HUES64 (cell line): ENCODE measurements around the gene SECTM1. TPM values are rescaled to one million over a fixed set of nuclear protein-coding genes. Genes with fewer than 3 reads are reported as not detected.
"Not testable (repeated sequence)": the region's sequence is repeated elsewhere in the genome, so short reads cannot be mapped to it uniquely, and the experiment has no call there.

Experiments used
- H3K27ac ChIP-seq: 2 replicates; pipeline ENCODE4 v1.7.0; 2013; ENCODE audit warnings: low read depth, low read length, inconsistent platforms
- H3K27me3 ChIP-seq: 2 replicates; pipeline ENCODE4 v1.6.1; 2013; ENCODE audit warnings: mild to moderate bottlenecking, low read length; ENCODE audit not compliant: insufficient read depth
- H3K36me3 ChIP-seq: 2 replicates; pipeline ENCODE4 v1.6.1; 2013; ENCODE audit warnings: mild to moderate bottlenecking, low read length; ENCODE audit not compliant: insufficient read depth
- H3K4me1 ChIP-seq: 2 replicates; pipeline ENCODE4 v1.6.1; 2013; ENCODE audit warnings: mild to moderate bottlenecking, low read length, moderate library complexity; ENCODE audit not compliant: insufficient read depth
- H3K4me3 ChIP-seq: 2 replicates; pipeline ENCODE4 v1.5.1; 2013; ENCODE audit warnings: mild to moderate bottlenecking, low read length, moderate library complexity
- H3K9ac ChIP-seq: 2 replicates; pipeline ENCODE4 v1.6.1; 2013; ENCODE audit warnings: mild to moderate bottlenecking, low read depth, low read length
- H3K9me3 ChIP-seq: 2 replicates; pipeline ENCODE4 v1.6.1; 2013; ENCODE audit warnings: low read depth, low read length; ENCODE audit not compliant: insufficient read depth
- WGBS: fragments of 150-250, 120-280 bp; methylation state at CpG from one replicate; pipeline ENCODE4 v1.1.7; 2013; ENCODE audit warnings: missing lambda C conversion rate; 5-methylcytosine and 5-hydroxymethylcytosine counted together
- polyA plus RNA-seq, 2 experiments: library from polyadenylated mRNA; stranded (reverse); fragments of 50-300 nt; gene quantifications; one replicate each; pipeline ENCODE4 v1.2.3, GENCODE V29; 2013

The SECTM1 gene
- 0.20 TPM for polyA plus RNA-seq (2013, experiment 1 of 2)
- polyA plus RNA-seq (2013, experiment 2 of 2) = not detected

DNA sequence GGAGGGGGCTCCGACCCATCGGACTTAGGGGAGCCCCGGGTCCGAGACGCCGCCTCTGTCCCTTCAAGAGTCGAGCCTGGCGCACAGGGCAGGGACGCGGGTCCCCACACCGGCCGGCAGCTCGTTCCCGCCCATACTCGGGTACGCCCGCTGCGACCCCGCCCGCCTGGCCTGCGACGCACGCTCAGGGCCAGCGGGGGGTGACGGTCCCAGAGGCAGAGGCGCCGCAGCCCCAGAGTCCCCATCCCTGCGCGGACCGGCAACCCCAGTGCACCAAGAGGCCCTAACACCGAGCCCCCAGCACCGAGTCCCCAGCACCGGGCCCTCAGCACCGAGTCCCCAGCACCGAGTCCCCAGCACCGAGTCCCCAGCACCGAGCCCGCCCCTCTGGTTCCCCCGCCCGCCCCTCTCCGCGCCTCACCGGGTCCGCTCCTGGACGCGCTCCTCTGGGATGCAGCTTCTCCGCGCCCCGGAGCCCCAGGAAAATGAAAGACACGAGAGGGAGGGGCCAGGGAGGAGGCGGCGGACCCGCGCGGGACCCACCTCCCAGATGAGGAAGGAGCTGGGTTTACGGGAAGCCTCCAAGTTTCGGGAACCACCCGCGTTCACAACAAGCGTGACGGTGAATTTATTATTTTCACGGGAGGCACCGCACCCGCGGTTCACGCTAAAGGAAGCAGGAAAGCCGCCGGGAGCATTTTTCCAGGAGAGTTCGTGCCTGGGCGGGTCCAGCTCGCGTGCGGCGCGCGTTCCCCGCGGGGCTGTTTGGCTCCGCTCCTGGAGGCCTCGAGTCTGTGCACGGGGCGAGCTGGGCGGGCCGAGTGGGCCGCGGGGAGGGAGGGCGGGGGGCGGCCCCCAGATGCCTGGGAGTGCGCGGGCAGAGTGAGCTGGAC lies at the start of gene SECTM1:
Gene SECTM1 (minus strand): TSS at position 488 of the 893 bp plus-strand sequence. CDS start 6,526 bp downstream, outside the sequence.
- H3K27me3 ChIP-seq = peaks cover 87% of the 10 kb centered on the region
- 10% methylated on average over 90 of the region's 90 CpGs for WGBS
- H3K27ac ChIP-seq = no peak within 1 kb of the TSS
- H3K9ac ChIP-seq = no peak within 1 kb of the TSS
- no peaks in the 10 kb centered on the region for H3K36me3 ChIP-seq
- no peaks in the 10 kb centered on the region for H3K9me3 ChIP-seq
- peak within 1 kb of the TSS; percentile 45 for H3K4me3 ChIP-seq
- H3K4me1 ChIP-seq = peaks cover 12% of the 10 kb centered on the region

DNA sequence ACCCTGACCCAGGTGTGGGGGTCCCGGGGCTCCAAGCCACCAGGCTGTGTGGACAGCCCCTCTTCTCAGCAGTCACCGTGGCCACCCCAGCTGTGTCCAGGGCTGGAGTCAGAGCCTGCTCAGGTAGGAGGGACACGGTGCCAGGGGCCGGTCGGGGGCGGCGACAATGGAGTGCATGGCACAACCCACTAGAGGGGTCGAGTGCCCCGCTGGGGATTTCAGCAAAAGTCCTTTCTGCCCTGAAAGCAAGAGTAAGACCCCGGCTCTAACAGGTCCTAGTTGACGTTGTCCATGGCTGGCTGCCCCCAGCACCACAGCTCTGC lies 49.3 kb upstream of the SECTM1 start:
- H3K9ac ChIP-seq = no peak overlapping the region
- no peak overlapping the region for H3K27ac ChIP-seq
- H3K9me3 ChIP-seq = no peaks in the 10 kb centered on the region
- H3K4me1 ChIP-seq = 0 out of 2 replicates have a peak, but pooled peaks cover 9% of the 10 kb centered on the region
- no peaks in the 10 kb centered on the region for H3K36me3 ChIP-seq
- H3K27me3 ChIP-seq = no peaks in the 10 kb centered on the region
- no peak overlapping the region for H3K4me3 ChIP-seq
- WGBS = 91% methylated on average over 11 of the region's 11 CpGs

DNA sequence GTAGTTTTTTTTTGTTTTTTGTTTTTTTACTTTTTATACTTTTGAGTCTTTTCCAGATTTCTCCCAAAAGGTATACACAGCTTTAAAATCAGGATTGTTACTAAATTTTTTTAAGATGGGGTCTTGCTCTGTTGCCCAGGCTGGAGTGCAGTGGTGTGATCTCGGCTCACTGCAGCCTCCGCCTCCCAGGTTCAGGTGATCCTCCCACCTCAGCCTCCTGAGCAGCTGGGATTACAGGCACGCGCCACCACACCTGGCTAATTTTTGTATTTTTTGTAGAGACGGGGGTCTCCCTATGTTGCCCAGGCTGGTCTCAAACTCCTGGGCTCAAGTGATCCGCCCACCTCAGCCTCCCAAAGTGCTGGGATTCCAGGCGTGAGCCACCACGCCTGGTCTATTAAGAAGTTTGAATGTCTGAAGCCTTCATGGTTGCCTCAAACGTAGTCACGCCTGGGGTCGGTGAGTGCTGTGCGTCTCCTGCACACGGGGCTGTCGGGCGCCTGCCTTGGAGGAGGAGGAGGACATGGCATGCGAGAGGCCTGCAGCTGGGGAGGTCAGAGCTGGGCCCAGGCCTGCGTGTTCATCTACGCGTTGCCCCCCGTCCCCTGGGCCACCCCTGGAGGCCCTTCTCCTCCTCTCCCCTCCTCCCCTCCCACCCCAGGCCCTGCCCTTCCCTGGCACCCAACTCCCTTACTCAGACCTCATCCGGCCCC lies 48.8 kb upstream of the SECTM1 start:
- not testable (repeated sequence) for H3K9ac ChIP-seq, H3K27me3 ChIP-seq, H3K4me3 ChIP-seq, H3K27ac ChIP-seq, H3K4me1 ChIP-seq, H3K36me3 ChIP-seq, H3K9me3 ChIP-seq
- WGBS = 92% methylated on average over 21 of the region's 21 CpGs

DNA sequence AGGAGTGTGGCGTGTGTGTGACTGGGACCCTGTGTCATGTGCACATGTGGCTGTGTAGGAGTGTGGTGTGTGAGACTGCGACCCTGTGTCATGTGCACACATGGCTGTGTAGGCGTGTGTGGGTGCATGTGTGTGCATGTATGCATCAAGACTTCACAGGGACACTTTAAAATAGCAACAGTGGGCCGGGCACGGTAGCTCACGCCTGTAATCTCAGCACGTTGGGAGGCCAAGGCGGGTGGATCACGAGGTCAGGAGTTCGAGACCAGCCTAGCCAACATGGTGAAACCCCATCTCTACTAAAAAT lies 48.1 kb upstream of the SECTM1 start:
- not testable (repeated sequence) for H3K27me3 ChIP-seq, H3K9ac ChIP-seq, H3K27ac ChIP-seq, H3K4me1 ChIP-seq, H3K9me3 ChIP-seq, H3K36me3 ChIP-seq, H3K4me3 ChIP-seq
- 92% methylated on average over 10 of the region's 10 CpGs for WGBS

DNA sequence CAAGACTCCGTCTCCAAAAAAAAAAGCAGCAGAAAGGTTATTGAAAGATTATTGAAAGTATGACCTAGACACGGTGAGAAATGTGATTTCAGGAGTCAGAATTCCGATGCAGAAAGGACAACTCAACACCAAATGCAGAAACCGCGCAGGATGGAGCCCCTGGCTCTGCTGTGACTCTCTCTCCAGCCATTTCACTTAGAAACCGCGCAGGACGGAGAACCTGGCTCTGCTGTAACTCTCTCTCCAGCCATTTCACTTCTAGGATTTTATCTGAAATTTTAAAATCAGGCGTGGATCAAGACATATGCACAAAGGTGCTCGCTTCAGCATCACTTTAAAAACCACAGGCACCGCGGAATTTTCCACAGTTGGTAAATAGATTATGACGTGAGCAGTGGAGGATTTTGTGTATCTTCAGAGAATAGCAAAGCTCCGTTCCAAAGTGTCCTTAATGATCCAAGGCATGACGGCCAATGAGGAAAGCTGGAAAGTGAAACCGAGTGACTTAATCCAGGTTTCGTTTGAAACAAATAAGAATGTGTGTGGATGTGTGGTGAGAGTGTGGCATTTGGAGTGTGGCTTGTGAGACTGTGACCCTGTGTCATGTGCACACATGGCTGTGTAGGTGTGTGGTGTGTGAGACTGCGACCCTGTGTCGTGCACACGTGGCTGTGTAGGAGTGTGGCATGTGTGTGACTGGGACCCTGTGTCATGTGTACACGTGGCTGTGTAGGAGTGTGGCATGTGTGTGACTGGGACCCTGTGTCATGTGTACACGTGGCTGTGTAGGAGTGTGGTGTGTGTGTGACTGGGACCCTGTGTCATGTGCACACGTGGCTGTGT lies 47.5 kb upstream of the SECTM1 start:
- WGBS = 91% methylated on average over 23 of the region's 23 CpGs
- H3K4me3 ChIP-seq = no peak overlapping the region
- no peaks in the 10 kb centered on the region for H3K9me3 ChIP-seq
- 0 out of 2 replicates have a peak, but pooled peaks cover 3% of the 10 kb centered on the region for H3K27me3 ChIP-seq
- no peak overlapping the region for H3K27ac ChIP-seq
- H3K9ac ChIP-seq = no peak overlapping the region
- 0 out of 2 replicates have a peak, but pooled peaks cover 9% of the 10 kb centered on the region for H3K4me1 ChIP-seq
- no peaks in the 10 kb centered on the region for H3K36me3 ChIP-seq

DNA sequence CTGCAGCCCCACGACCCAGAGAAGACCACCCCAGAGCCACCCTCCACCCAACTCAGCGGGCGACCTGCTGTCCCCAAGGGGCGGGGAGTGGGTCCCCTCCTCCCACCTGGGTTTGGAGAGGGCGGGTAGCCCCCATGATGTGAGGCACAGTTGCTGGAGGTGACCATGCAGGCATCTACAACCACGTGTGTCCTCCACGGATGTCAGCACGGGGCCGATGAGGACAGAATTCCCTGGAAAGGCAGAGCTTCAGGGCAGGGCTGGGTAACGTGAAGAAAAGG lies 45.1 kb upstream of the SECTM1 start:
- 86% methylated on average over 10 of the region's 10 CpGs for WGBS
- Histone ChIP-seq H3K4me3 (no peak overlapping the region), H3K27ac (no peak overlapping the region), H3K9ac (no peak overlapping the region), H3K36me3 (no peaks in the 10 kb centered on the region), H3K27me3 (peaks cover 19% of the 10 kb centered on the region), H3K4me1 (no peaks in the 10 kb centered on the region), H3K9me3 (no peaks in the 10 kb centered on the region)

DNA sequence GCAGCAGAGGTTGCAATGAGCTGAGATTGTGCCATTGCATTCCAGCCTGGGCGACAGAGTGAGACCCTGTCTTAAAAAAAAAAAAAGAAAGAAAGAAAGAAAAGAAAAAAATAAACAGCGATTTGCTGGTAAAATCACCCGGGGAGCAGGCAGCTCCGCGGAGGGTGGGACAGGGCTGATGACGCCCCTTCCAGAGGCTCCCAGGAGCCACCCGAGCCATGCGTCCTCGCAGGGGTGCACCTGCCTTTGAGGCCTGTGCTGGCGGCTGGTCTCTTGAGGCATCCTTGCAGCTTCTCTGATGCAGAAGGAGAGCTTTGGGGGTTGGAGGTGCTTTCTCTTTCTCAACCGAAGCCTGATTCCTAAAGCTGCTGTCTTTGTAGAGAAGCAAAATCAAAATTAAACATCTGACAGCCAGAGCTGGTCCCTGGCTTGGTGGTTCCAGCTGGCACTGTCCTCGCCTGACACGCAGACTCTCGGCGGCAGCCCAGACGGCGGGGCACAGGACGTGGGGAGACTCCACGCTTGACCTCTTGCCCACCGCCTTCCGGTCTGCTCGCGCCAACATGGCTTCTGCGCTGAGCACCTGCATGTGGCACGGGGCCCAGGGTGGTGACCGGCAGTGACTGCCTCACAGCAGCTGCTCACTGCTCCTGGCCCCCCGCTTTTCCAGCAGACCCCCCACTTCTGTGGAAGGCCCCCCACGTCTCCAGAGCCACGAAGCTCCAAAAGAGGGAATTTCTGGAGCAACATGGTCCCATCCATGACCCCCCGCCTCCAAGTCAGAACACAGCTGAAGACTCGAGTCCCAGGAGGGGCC lies 44.6 kb upstream of the SECTM1 start:
- H3K36me3 ChIP-seq = no peaks in the 10 kb centered on the region
- H3K27ac ChIP-seq = no peak overlapping the region
- 93% methylated on average over 31 of the region's 31 CpGs for WGBS
- no peak overlapping the region for H3K9ac ChIP-seq
- H3K4me3 ChIP-seq = no peak overlapping the region
- H3K9me3 ChIP-seq = no peaks in the 10 kb centered on the region
- no peaks in the 10 kb centered on the region for H3K4me1 ChIP-seq
- peaks cover 24% of the 10 kb centered on the region for H3K27me3 ChIP-seq

DNA sequence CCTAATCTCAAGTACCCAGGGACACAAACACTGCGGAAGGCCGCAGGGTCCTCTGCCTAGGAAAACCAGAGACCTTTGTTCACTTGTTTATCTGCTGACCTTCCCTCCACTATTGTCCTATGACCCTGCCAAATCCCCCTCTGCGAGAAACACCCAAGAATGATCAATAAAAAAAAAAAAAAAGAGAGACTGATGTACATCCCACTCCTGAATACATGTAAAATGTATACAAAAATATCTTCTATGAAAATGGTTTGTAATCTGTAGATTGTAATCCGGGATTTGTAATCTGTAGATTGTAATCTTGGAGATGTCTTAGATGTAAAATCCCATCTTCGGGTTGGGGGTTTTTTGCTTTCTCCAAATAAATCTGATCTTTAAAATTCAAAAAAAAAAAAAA lies 43.7 kb upstream of the SECTM1 start:
- not testable (repeated sequence) for H3K4me1 ChIP-seq, H3K27ac ChIP-seq, H3K9ac ChIP-seq, H3K4me3 ChIP-seq, H3K36me3 ChIP-seq, H3K9me3 ChIP-seq
- peaks cover 32% of the 10 kb centered on the region for H3K27me3 ChIP-seq
- WGBS = 100% methylated on average over 1 of the region's 5 CpGs

DNA sequence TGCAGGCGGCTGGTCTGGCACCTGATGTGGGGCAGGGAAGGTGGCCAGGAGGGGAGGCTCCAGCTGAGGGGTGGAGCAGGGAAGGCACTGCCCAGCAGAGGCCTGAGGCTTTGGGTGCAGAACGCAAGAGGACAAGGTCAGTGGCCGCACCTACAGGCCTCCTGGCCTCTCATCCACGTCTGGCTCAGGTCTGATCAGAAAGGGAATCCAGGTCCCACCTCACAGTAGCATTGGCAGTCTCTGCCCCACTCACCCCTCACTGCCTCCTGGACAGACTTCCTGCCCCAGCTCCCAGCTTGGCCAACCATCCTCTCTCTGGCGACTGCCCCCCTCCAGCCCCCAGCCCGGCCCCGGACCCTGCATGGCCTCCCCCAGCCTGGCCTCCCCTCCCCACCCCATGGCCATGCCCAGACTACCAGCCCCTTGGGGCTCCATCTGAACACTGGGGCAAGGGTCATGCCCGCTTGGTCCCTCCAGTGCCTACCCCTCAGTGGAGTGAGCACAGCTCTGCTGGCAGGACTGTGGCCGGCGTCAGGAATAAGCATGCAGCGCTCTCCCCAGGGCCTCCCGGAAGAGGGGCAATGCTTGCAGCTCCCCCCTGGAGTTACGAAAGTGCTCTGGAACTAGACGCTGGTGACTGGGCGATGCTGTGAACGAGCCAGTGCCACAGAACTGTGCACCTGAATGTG lies 42.6 kb upstream of the SECTM1 start:
- Histone ChIP-seq H3K36me3 (no peaks in the 10 kb centered on the region), H3K9ac (no peak overlapping the region), H3K4me1 (no peaks in the 10 kb centered on the region), H3K9me3 (no peaks in the 10 kb centered on the region), H3K27ac (no peak overlapping the region), H3K27me3 (peaks cover 43% of the 10 kb centered on the region), H3K4me3 (no peak overlapping the region)
- 89% methylated on average over 16 of the region's 16 CpGs for WGBS

DNA sequence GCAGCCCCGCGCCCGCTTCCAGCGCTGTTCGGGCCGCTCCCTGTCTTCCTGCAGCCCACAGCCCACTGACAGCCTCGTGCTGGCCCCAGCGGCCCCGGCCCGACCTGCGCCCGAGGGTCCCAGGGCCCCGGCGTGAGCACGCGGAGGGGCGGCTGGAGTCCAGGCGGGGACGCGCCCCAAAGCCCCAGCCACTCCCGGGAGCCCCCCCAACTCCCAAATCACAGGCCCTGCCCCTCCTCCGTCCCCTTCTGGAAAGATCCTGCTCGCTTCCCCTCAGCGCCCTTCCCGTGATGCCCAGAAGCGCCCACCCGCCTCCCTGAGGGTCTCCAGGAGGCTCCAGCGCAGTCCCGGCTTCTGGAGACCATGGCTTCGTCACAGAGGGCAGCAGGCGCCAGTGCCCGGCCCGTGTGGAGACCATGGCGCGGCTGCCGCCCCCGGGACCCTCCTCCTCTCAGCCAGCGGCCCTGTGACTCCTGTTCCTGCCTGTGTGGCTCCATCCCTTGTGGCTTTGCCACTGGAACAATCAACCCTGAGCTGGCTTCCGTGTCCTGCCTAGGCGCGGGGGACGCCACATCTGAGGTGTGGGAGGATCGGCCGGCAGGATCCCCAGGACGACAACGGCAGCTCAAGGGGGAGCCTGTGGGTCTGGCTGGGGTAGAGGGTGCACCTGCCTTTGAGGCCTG lies 41.9 kb upstream of the SECTM1 start:
- Histone ChIP-seq H3K27ac (no peak overlapping the region), H3K4me3 (no peak overlapping the region), H3K4me1 (no peaks in the 10 kb centered on the region), H3K36me3 (no peaks in the 10 kb centered on the region), H3K9ac (no peak overlapping the region), H3K27me3 (peaks cover 50% of the 10 kb centered on the region), H3K9me3 (no peaks in the 10 kb centered on the region)
- WGBS = 96% methylated on average over 46 of the region's 46 CpGs
